Esophagus muscularis mucosa (tissue), 4 donors: ENCODE measurements around the gene BRSK1. TPM values are rescaled to one million over a fixed set of nuclear protein-coding genes. Genes with fewer than 3 reads are reported as not detected.

Experiments used
- DNase-seq: peaks from one replicate; pipeline ENCODE4 v3.0.0-alpha.2; 2017; ENCODE audit errors: extremely low spot score
- H3K27ac ChIP-seq, 4 donors: fragments of 200-600 bp; sonication (generic); replicated peaks in 1 of 4; 1 replicate in 3 of 4; 2 replicates in 1 of 4; pipeline ENCODE4 v1.5.1; 2016 to 2019; ENCODE audit warnings: mild to moderate bottlenecking in 1 of 4
- H3K27me3 ChIP-seq, 4 donors: fragments of 200-600 bp; sonication (generic); one replicate each; pipeline versions ENCODE4 v1.5.1 to v1.6.0; 2016 to 2019
- H3K36me3 ChIP-seq, 4 donors: fragments of 200-600 bp; sonication (generic); one replicate each; pipeline ENCODE4 v1.5.1; 2016 to 2019
- H3K4me1 ChIP-seq, 4 donors: fragments of 200-600 bp; sonication (generic); one replicate each; pipeline ENCODE4 v1.5.1; 2016 to 2019
- H3K4me3 ChIP-seq, 4 donors: fragments of 200-600 bp; sonication (generic); 1 replicate in 2 of 4; 2 replicates in 2 of 4; pipeline ENCODE4 v1.5.1; 2016 to 2019; ENCODE audit warnings: mild to moderate bottlenecking in 4 of 4, moderate library complexity in 1 of 4
- H3K9me3 ChIP-seq, 4 donors: fragments of 200-600 bp; sonication (generic); 1 replicate in 3 of 4; 2 replicates in 1 of 4; pipeline ENCODE4 v1.5.1; 2016 to 2019
- CTCF ChIP-seq, 3 experiments: fragments of 200-600 bp in 2 of 3; fragments of 450-650 bp in 1 of 3; sonication (generic) in 2 of 3; IDR thresholded peaks; one replicate each; pipeline ENCODE4 v1.5.1; 2017 to 2019; ENCODE audit warnings: antibody characterized with exemption in 3 of 3, mild to moderate bottlenecking in 2 of 3, moderate library complexity in 1 of 3
- EP300 ChIP-seq: sonication (generic); formaldehyde crosslinking; IDR thresholded peaks from one replicate; pipeline ENCODE4 v1.6.1; 2017; ENCODE audit warnings: antibody characterized with exemption
- POLR2A ChIP-seq: fragments of 450-650 bp; IDR thresholded peaks from one replicate; pipeline ENCODE4 v1.6.1; 2017; ENCODE audit warnings: antibody characterized with exemption, moderate library complexity, mild to moderate bottlenecking, low read depth
- POLR2AphosphoS5 ChIP-seq, 2 donors: sonication (generic); formaldehyde crosslinking; IDR thresholded peaks; one replicate each; pipeline ENCODE4 v1.6.1; 2017; ENCODE audit warnings: antibody characterized with exemption in 2 of 2
- WGBS: methylation state at CpG from one replicate; pipeline ENCODE4 v1.1.5; 2018; 5-methylcytosine and 5-hydroxymethylcytosine counted together
- intact Hi-C: fragments of 100-400 bp; cut with DNase I; formaldehyde crosslinking; loops from one replicate; pipeline ENCODE4 v1.15.1; 2023
- total RNA-seq, 4 donors: library from RNA; depleted of rRNA; stranded (reverse); fragments of >200 nt; gene quantifications; one replicate each; pipeline versions ENCODE4 v1.1.0 to v1.2.1, GENCODE V29; 2016

The BRSK1 gene
- total RNA-seq, 4 donors from 2014 or later, result 3.3 to 16.9 (median 6.7) TPM

- Histone ChIP-seq H3K27ac (no peak overlapping the region), H3K4me1 (peaks cover 3 to 8% (median 7%) of the 10 kb centered on the region in 4 donors), H3K4me3 (no peak overlapping the region), H3K27me3 (peaks cover 0 to 43% (median 0%) of the 10 kb centered on the region in 4 donors), H3K36me3 (no peaks in the 10 kb centered on the region), H3K9me3 (no peaks in the 10 kb centered on the region)
- intact Hi-C loops, result no loop called here
- WGBS, result 75% methylated on average over 11 of the region's 11 CpGs
- TF ChIP-seq POLR2AphosphoS5 (IDR thresholded peaks at IDR 0.05) (no peak), POLR2A (no peak), EP300 (no peak), CTCF (IDR thresholded peaks at IDR 0.05) (no peak)
- DNase-seq, result no peak
These were observed 50.1 kb downstream of the BRSK1 start for GRCh38 chr19:55333870-55334269.

DNA sequence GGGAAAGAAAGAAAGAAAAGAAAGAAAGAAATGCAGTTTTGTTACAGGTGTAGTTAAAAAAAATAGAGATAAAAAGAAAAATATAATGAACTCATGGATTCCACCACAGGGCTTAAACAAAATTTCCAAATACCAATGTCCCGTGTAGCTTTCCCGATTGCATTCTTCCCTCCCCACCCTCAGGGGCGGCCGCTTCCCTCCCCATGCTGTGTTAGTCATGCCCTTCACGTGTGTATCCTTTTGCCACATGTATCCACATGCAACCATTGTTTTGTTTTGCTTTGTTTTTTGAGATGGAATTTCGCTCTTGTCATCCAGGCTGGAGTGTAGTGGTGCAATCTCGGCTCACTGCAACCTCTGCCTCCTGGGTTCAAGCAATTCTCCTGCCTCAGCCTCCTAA, 52.3 kb downstream of the BRSK1 start:
- no peak overlapping the region for H3K4me3 ChIP-seq
- 74% methylated on average over 7 of the region's 7 CpGs for WGBS
- H3K27me3 ChIP-seq, result peaks cover 0 to 39% (median 0%) of the 10 kb centered on the region in 4 donors
- H3K4me1 ChIP-seq, result peaks cover 12 to 21% (median 20%) of the 10 kb centered on the region in 4 donors
- TF ChIP-seq EP300 (no peak), POLR2A (no peak), CTCF (IDR thresholded peaks at IDR 0.05) (no peak), POLR2AphosphoS5 (IDR thresholded peaks at IDR 0.05) (no peak)
- intact Hi-C loops, result no loop called here
- DNase-seq, result no peak
- H3K27ac ChIP-seq, result no peak overlapping the region
- no peaks in the 10 kb centered on the region for H3K9me3 ChIP-seq
- H3K36me3 ChIP-seq, result no peaks in the 10 kb centered on the region

- Histone ChIP-seq H3K4me1 (peaks cover 17 to 34% (median 29%) of the 10 kb centered on the region in 4 donors), H3K27ac (peak within 1 kb of the TSS; percentile 91 to 97 (median 93)), H3K27me3 (peaks cover 0 to 11% (median 0%) of the 10 kb centered on the region in 4 donors), H3K36me3 (peaks cover 0 to 25% (median 22%) of the 10 kb centered on the region in 4 donors), H3K4me3 (peak within 1 kb of the TSS; percentile 76 to 91 (median 84)), H3K9me3 (no peaks in the 10 kb centered on the region)
- peak; percentile 100 for DNase-seq
- under 1% methylated on average over 36 of the region's 63 CpGs for WGBS
- TF ChIP-seq EP300, result no peak
- peak; percentile 75 for TF ChIP-seq POLR2A
- peak in 2 of 3 experiments; percentile 31 to 59 for TF ChIP-seq CTCF (IDR thresholded peaks at IDR 0.05)
- TF ChIP-seq POLR2AphosphoS5 (IDR thresholded peaks at IDR 0.05), result peak; percentile 4 to 96
- intact Hi-C loops, result no loop called here
These were observed 55.5 kb downstream of the BRSK1 start, which contains the start of gene KMT5C for GRCh38 chr19:55339105-55339888. TSS of gene KMT5C (plus strand) at chr19:55339876. CDS start at chr19:55341937, 2,061 bp downstream.

DNA sequence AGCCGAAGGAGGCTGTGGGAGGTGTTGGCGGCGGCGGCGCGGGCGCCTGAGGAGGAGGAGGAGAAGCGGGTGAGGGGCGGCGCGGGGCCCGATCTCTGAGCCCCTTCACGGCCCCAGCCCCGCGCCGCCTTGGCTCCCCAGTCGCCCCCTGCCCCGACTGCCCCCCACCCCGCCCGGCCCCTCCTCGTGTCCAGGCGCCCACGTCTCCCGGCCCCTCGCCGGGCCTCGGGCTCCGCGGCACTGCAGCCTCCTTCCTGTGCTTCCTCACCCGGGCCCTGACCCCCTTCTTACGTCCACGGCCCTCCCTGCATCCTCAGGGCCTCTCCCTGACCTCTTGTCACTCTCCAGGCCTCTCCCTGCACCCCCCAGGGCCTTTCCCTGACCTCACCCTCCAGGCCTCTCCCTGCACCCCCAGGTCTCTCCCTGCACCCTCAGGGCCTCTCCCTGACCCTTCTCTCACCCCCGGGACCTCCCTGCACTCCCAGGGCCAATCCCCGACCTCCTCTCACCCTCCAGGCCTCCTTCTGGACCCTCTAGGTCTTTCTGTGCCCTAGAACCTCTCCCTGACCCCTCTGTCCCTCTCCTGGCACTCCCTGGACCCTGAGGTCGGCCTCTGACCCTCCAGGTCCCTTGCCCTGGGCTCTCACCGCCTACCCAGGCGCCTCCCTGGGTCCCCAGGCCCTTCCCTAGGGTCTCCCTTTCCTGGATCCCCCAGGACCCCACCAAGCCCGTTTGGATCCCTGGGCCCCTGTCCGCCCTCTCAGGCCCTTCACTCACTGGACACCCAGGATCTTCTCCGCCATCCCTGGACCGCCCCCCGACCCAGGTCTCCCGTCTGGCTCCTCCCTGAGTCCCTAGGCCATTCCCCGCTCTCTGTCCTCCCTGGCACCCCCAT, 56.3 kb downstream of the BRSK1 start:
- intact Hi-C loops, result loop anchor here (5.0 kb wide), 2 partner anchors 38 to 42 kb away; partner anchors contain the start of gene TMEM238
- peak overlapping the region; percentile 76 to 91 (median 84) for H3K4me3 ChIP-seq
- H3K9me3 ChIP-seq, result no peaks in the 10 kb centered on the region
- no peak for DNase-seq
- WGBS, result 7% methylated on average over 16 of the region's 44 CpGs
- no peak for TF ChIP-seq POLR2A
- peak in 1 of 2 donors; percentile 99 for TF ChIP-seq POLR2AphosphoS5 (IDR thresholded peaks at IDR 0.05)
- TF ChIP-seq CTCF (IDR thresholded peaks at IDR 0.05), result no peak
- H3K36me3 ChIP-seq, result peaks cover 0 to 28% (median 22%) of the 10 kb centered on the region in 4 donors
- peaks cover 17 to 34% (median 29%) of the 10 kb centered on the region in 4 donors for H3K4me1 ChIP-seq
- peak overlapping the region; percentile 91 to 97 (median 93) for H3K27ac ChIP-seq
- H3K27me3 ChIP-seq, result peaks cover 0 to 6% (median 0%) of the 10 kb centered on the region in 4 donors
